Neuronal stem cell (in vitro differentiated cells): ENCODE results near the gene MED4.

ENCODE experiments used
- DNase-seq: peaks from one replicate; pipeline ENCODE4 v3.0.0-alpha.2; 2013; ENCODE audit warnings: low spot score
- H2AFZ ChIP-seq: one replicate; pipeline ENCODE4 v1.6.1; 2013; ENCODE audit warnings: mild to moderate bottlenecking, low read length, inconsistent platforms
- H2AK5ac ChIP-seq: 2 replicates; pipeline ENCODE4 v1.6.1; 2013; ENCODE audit warnings: low read depth, mild to moderate bottlenecking, inconsistent platforms, low read length, moderate library complexity, mixed read lengths
- H2BK120ac ChIP-seq: 2 replicates; pipeline ENCODE4 v1.6.1; 2013; ENCODE audit warnings: low read depth, mild to moderate bottlenecking, inconsistent platforms, low read length, moderate library complexity, mixed read lengths
- H2BK12ac ChIP-seq: one replicate; pipeline ENCODE4 v1.6.1; 2013; ENCODE audit warnings: low read length, inconsistent platforms
- H2BK15ac ChIP-seq: 2 replicates; pipeline ENCODE4 v1.6.1; 2013; ENCODE audit warnings: mild to moderate bottlenecking, low read length, inconsistent platforms, mixed read lengths
- H2BK5ac ChIP-seq: one replicate; pipeline ENCODE4 v1.6.1; 2013; ENCODE audit warnings: inconsistent platforms, mild to moderate bottlenecking, low read length, moderate library complexity
- H3K14ac ChIP-seq: one replicate; pipeline ENCODE4 v1.6.1; 2013; ENCODE audit warnings: low read length, inconsistent platforms
- H3K18ac ChIP-seq: 2 replicates; pipeline ENCODE4 v1.6.1; 2013; ENCODE audit warnings: low read length, inconsistent platforms
- H3K23ac ChIP-seq: 2 replicates; pipeline ENCODE4 v1.6.1; 2013; ENCODE audit warnings: low read depth, mild to moderate bottlenecking, mixed read lengths, low read length, inconsistent platforms; ENCODE audit not compliant: poor library complexity
- H3K27ac ChIP-seq: replicated peaks from 3 replicates; pipeline ENCODE4 v1.5.1; 2013; ENCODE audit warnings: low read length, inconsistent platforms
- H3K27me3 ChIP-seq, 3 experiments: 2 replicates each; pipeline ENCODE4 v1.6.1; 2013; ENCODE audit warnings: low read length in 3 of 3, mild to moderate bottlenecking in 2 of 3, inconsistent platforms in 1 of 3, low read depth in 1 of 3, mixed read lengths in 1 of 3, moderate library complexity in 1 of 3; ENCODE audit not compliant: control insufficient read depth in 3 of 3, insufficient read depth in 3 of 3
- H3K36me3 ChIP-seq, 2 donors: replicated peaks in 1 of 2; 2 replicates each; pipeline ENCODE4 v1.6.1; 2013; ENCODE audit warnings: low read length in 2 of 2; ENCODE audit not compliant: control insufficient read depth in 2 of 2, insufficient read depth in 2 of 2
- H3K4ac ChIP-seq: 2 replicates; pipeline ENCODE4 v1.6.1; 2013; ENCODE audit warnings: inconsistent platforms, mild to moderate bottlenecking, low read length, moderate library complexity
- H3K4me1 ChIP-seq, 2 donors: 1 replicate in 1 of 2; 2 replicates in 1 of 2; pipeline ENCODE4 v1.6.1; 2013; ENCODE audit warnings: low read length in 2 of 2, low read depth in 1 of 2; ENCODE audit not compliant: control insufficient read depth in 2 of 2, insufficient read depth in 1 of 2
- H3K4me2 ChIP-seq: one replicate; pipeline ENCODE4 v1.6.1; 2013; ENCODE audit warnings: mild to moderate bottlenecking, low read length, inconsistent platforms; ENCODE audit not compliant: insufficient read depth, poor library complexity, severe bottlenecking
- H3K4me3 ChIP-seq, 2 donors: 2 replicates each; pipeline ENCODE4 v1.5.1; 2013; ENCODE audit warnings: low read length in 2 of 2, mild to moderate bottlenecking in 2 of 2, inconsistent platforms in 1 of 2, moderate library complexity in 1 of 2
- H3K79me1 ChIP-seq: one replicate; pipeline ENCODE4 v1.6.1; 2013; ENCODE audit warnings: low read depth, mild to moderate bottlenecking, inconsistent platforms, low read length, moderate library complexity
- H3K9ac ChIP-seq: one replicate; pipeline ENCODE4 v1.6.1; 2013; ENCODE audit warnings: mild to moderate bottlenecking, low read depth, low read length, inconsistent platforms; ENCODE audit not compliant: poor library complexity
- H3K9me3 ChIP-seq, 2 donors: replicated peaks in 1 of 2; 2 replicates each; pipeline versions ENCODE3 to v1.6.1; 2013; ENCODE audit warnings: low read length in 2 of 2, mild to moderate bottlenecking in 2 of 2, inconsistent platforms in 1 of 2, low read depth in 1 of 2, mixed read lengths in 1 of 2, moderate library complexity in 1 of 2; ENCODE audit not compliant: control insufficient read depth in 2 of 2, insufficient read depth in 1 of 2
- H4K8ac ChIP-seq: one replicate; pipeline ENCODE4 v1.6.1; 2013; ENCODE audit warnings: low read depth, mild to moderate bottlenecking, inconsistent platforms, low read length, moderate library complexity
- H4K91ac ChIP-seq: one replicate; pipeline ENCODE4 v1.6.1; 2013; ENCODE audit warnings: low read length, low read depth, mild to moderate bottlenecking, inconsistent platforms; ENCODE audit not compliant: poor library complexity
- WGBS, 2 donors: extraction: QIAGEN DNeasy Blood & Tissue Kit; methylation state at CpG; one replicate each; pipeline ENCODE4 v1.1.7; 2013; ENCODE audit warnings: missing lambda C conversion rate in 2 of 2, mixed read lengths in 1 of 2; ENCODE audit not compliant: insufficient read length in 2 of 2, insufficient replicate concordance in 1 of 2; ENCODE audit errors: extremely low coverage in 2 of 2; 5-methylcytosine and 5-hydroxymethylcytosine counted together

The MED4 gene

DNA sequence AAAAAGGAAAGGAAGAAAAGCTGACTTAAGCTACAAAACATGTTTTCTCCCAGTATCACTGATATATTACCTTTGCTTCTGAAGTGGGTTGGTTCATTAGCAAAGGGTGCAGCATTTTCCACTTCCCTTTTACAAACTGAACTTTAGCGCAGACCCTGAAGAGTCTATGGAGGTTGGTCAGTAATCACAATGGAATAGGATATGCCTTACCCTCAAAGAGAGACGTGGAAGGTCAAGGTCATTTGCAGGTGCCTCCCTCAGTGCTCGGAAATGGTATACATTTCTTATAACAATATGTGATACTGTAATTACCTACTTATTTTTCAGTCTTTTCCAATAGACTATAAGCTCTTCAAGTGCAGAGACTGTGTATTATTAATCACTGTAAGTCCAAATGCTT is 21.9 kb upstream of the MED4 start:
- H4K91ac ChIP-seq: no peak overlapping the region
- no peak overlapping the region for H4K8ac ChIP-seq
- H3K14ac ChIP-seq: no peak overlapping the region
- no peak overlapping the region for H3K9ac ChIP-seq
- no peaks in the 10 kb centered on the region for H3K4me1 ChIP-seq
- no peak overlapping the region for H2AK5ac ChIP-seq
- no peaks in the 10 kb centered on the region for H3K36me3 ChIP-seq
- H2BK12ac ChIP-seq: no peak overlapping the region
- DNase-seq: no peak
- no peaks in the 10 kb centered on the region for H3K9me3 ChIP-seq
- no peak overlapping the region for H3K23ac ChIP-seq
- H3K27me3 ChIP-seq: peaks cover 0 to 6% (median 0%) of the 10 kb centered on the region in 3 experiments
- no peak overlapping the region for H3K4me2 ChIP-seq
- no CpG with 5 or more reads among the region's 3 CpGs for WGBS, 2 donors
- no peak overlapping the region for H2BK5ac ChIP-seq
- H3K4me3 ChIP-seq: no peak overlapping the region
- H3K4ac ChIP-seq: no peak overlapping the region
- no peak overlapping the region for H2BK120ac ChIP-seq
- no peak overlapping the region for H3K18ac ChIP-seq
- no peak overlapping the region for H2BK15ac ChIP-seq
- H2AFZ ChIP-seq: no peak overlapping the region
- no peak overlapping the region for H3K27ac ChIP-seq
- H3K79me1 ChIP-seq: no peaks in the 10 kb centered on the region

DNA sequence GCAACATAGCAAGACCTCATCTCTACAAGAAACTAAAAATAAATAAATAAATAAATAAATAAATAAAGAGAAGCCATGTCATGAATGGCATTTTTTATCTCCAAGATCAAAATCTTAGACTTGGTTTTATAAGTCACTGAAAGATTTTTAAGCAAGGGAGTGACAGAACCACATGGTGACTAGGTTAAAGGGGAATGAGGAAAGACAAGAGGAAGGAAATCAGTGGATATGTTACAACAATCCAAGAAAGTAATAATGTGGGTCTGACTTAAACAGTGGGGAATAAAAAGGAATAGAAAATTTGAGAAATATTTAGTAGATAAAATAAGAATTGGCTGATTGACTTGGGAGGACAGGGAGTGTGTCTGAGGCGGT is 18.8 kb upstream of the MED4 start:
- Histone ChIP-seq H3K4me2 (no peak overlapping the region), H3K4ac (no peak overlapping the region), H3K23ac (no peak overlapping the region), H4K8ac (no peak overlapping the region), H3K9me3 (no peaks in the 10 kb centered on the region), H3K27ac (no peak overlapping the region), H2BK120ac (no peak overlapping the region), H3K14ac (no peak overlapping the region), H2BK5ac (no peak overlapping the region), H2BK15ac (no peak overlapping the region), H4K91ac (no peak overlapping the region), H3K36me3 (no peaks in the 10 kb centered on the region), H2AK5ac (no peak overlapping the region), H3K27me3 (peaks cover 0 to 2% (median 0%) of the 10 kb centered on the region in 3 experiments), H3K79me1 (no peaks in the 10 kb centered on the region), H3K4me3 (no peak overlapping the region), H3K4me1 (peaks cover 0 to 8% of the 10 kb centered on the region in 2 donors), H2AFZ (no peak overlapping the region), H2BK12ac (no peak overlapping the region), H3K18ac (no peak overlapping the region), H3K9ac (no peak overlapping the region)
- no peak for DNase-seq
- WGBS, 2 donors: 100% methylated on average over 1 of the region's 1 CpG; no CpG with 5 or more reads in 1 of the 2 donors

GRCh38 chr13:48112896-48113755 is 18.2 kb upstream of the MED4 start:
- H3K79me1 ChIP-seq: no peaks in the 10 kb centered on the region
- no peak overlapping the region for H2BK12ac ChIP-seq
- H3K27ac ChIP-seq: no peak overlapping the region

GRCh38 chr13:48110931-48111721 is 16.2 kb upstream of the MED4 start:
- Histone ChIP-seq H2BK15ac (no peak overlapping the region), H3K4me2 (no peak overlapping the region), H3K36me3 (no peaks in the 10 kb centered on the region), H2BK120ac (no peak overlapping the region), H2BK12ac (no peak overlapping the region), H2BK5ac (no peak overlapping the region), H3K27ac (no peak overlapping the region), H4K91ac (no peak overlapping the region), H3K18ac (no peak overlapping the region), H2AK5ac (no peak overlapping the region), H3K9ac (no peak overlapping the region), H4K8ac (no peak overlapping the region), H3K23ac (no peak overlapping the region), H3K79me1 (no peaks in the 10 kb centered on the region), H3K4me3 (no peak overlapping the region), H2AFZ (no peak overlapping the region), H3K27me3 (no peaks in the 10 kb centered on the region), H3K9me3 (no peaks in the 10 kb centered on the region), H3K4me1 (peaks cover 0 to 8% of the 10 kb centered on the region in 2 donors), H3K14ac (no peak overlapping the region), H3K4ac (no peak overlapping the region)
- no peak for DNase-seq
- WGBS, 2 donors: no CpG with 5 or more reads among the region's 3 CpGs

More at GRCh38 chr13:48112896-48113755, 18.2 kb upstream of the MED4 start:
- Histone ChIP-seq H3K9me3 (no peaks in the 10 kb centered on the region), H4K8ac (no peak overlapping the region), H2BK5ac (no peak overlapping the region), H3K4me2 (no peak overlapping the region), H2AFZ (no peak overlapping the region), H3K36me3 (no peaks in the 10 kb centered on the region), H3K27me3 (peaks cover 0 to 2% (median 0%) of the 10 kb centered on the region in 3 experiments), H2BK120ac (no peak overlapping the region), H3K4me3 (no peak overlapping the region), H4K91ac (no peak overlapping the region), H2AK5ac (no peak overlapping the region), H3K4ac (no peak overlapping the region), H3K23ac (no peak overlapping the region), H3K14ac (no peak overlapping the region), H2BK15ac (no peak overlapping the region), H3K18ac (no peak overlapping the region), H3K4me1 (peaks cover 0 to 8% of the 10 kb centered on the region in 2 donors), H3K9ac (no peak overlapping the region)
- WGBS, 2 donors: no CpG with 5 or more reads among the region's 5 CpGs
- no peak for DNase-seq
